Measurements from ENCODE around the gene MAP7D1. TPM values are rescaled to one million over a fixed set of nuclear protein-coding genes. Genes with fewer than 3 reads are reported as not detected.

The MAP7D1 gene
- total and polyA plus RNA-seq, 2 donors (not counting 3 experiments of a cell fraction or from before 2014, with no cell fraction given) = 69.7 to 193 TPM

DNA sequence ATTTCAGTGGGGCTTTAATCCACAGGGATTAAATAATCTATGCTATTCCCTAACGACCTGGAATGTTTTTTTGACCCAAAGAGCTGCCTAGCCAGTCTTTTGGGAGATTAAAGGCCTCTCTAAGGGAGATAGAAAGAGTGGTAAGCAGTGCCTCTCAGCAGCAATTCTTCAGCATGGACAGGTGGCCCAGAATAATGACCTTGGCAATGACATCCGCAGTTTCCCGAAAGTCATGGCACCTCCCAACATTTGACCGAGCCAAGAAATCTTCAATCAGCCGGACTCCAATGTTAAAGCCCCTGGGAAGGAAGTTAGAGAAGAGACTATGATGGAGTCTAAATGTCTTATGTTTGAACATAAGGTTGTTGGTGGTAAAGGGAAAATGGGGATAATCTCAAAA lies 16.4 kb upstream of the MAP7D1 start:
- DNase-seq (ENCODE audit: low read depth, low spot score) = no peak
- dilution Hi-C loops (cut with MboI; ENCODE audit: extremely low pct_ligation_motif_present, low sequenced_read_pairs) (no loop called here), intact Hi-C loops (cut with micrococcal nuclease) (no loop called here)
- Histone ChIP-seq H3K9ac (replicated peaks; ENCODE audit: extremely low read depth, insufficient read depth, low read length) (no peak overlapping the region), H3K4me3 (replicated peaks in 1 of 3; ENCODE audit: insufficient read depth in 1 of 3, low read depth in 1 of 3, low read length in 3 of 3) (no peak overlapping the region), H3K4me1 (ENCODE audit: control insufficient read depth, extremely low read depth, insufficient read depth, low read length) (peaks cover 33% of the 10 kb centered on the region), H3K4me2 (ENCODE audit: insufficient read depth, low read length) (no peak overlapping the region), H3K79me2 (ENCODE audit: control insufficient read depth, insufficient read depth, low read length) (peaks cover 36% of the 10 kb centered on the region), H2AFZ (ENCODE audit: low read depth, low read length) (no peak overlapping the region), H3K36me3 (ENCODE audit: control insufficient read depth in 2 of 2, extremely low read depth in 1 of 2, insufficient read depth in 2 of 2, low read length in 2 of 2) (peaks cover 4 to 11% of the 10 kb centered on the region in 2 experiments), H3K27me3 (ENCODE audit: control insufficient read depth in 2 of 2, insufficient read depth in 2 of 2, low read length in 2 of 2) (no peaks in the 10 kb centered on the region), H4K20me1 (replicated peaks; ENCODE audit: control insufficient read depth, extremely low read depth, insufficient read depth, low read length) (no peaks in the 10 kb centered on the region), H3K27ac (ENCODE audit: insufficient read depth, low read depth, low read length) (no peak overlapping the region), H3K9me1 (replicated peaks; ENCODE audit: control insufficient read depth, extremely low read depth, insufficient read depth, low read length) (no peaks in the 10 kb centered on the region), H3K9me3 (replicated peaks; ENCODE audit: control insufficient read depth, insufficient read depth, low read length) (no peaks in the 10 kb centered on the region)
- no peak for FAIRE-seq
- ChIA-PET CTCF (no interaction called here), POLR2A (no interaction called here)
- TF ChIP-seq MYC (IDR thresholded peaks at IDR 0.05; ENCODE audit: low read depth, low read length) = no peak
- BruUV-seq (replicated peaks) = no TSS peak

DNA sequence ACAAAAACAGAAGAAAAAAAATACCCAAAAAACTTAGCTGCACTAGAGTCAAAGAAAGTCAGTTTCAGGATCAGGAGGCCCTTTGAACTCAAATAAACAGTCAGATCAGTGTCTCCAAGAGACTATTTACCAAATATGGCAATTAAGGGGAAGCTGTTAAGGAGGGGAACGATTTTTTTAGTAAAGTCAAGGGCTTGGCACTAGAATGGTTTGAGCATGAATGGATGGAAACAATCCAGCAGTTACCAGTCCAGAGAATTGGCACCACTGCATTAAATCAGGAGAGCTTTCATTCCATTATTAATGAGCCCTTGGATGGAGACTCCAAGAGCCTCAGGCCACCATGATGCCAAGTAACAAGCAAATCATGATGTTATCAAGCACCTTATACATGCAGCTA lies 13.8 kb upstream of the MAP7D1 start:
- Histone ChIP-seq H3K27ac (ENCODE audit: insufficient read depth, low read depth, low read length) (no peak overlapping the region), H3K9me3 (replicated peaks; ENCODE audit: control insufficient read depth, insufficient read depth, low read length) (no peaks in the 10 kb centered on the region), H4K20me1 (replicated peaks; ENCODE audit: control insufficient read depth, extremely low read depth, insufficient read depth, low read length) (no peaks in the 10 kb centered on the region), H3K9me1 (replicated peaks; ENCODE audit: control insufficient read depth, extremely low read depth, insufficient read depth, low read length) (no peaks in the 10 kb centered on the region), H3K79me2 (ENCODE audit: control insufficient read depth, insufficient read depth, low read length) (peaks cover 51% of the 10 kb centered on the region), H3K9ac (replicated peaks; ENCODE audit: extremely low read depth, insufficient read depth, low read length) (no peak overlapping the region), H3K36me3 (ENCODE audit: control insufficient read depth in 2 of 2, extremely low read depth in 1 of 2, insufficient read depth in 2 of 2, low read length in 2 of 2) (peaks cover 4 to 11% of the 10 kb centered on the region in 2 experiments), H3K4me3 (replicated peaks in 1 of 3; ENCODE audit: insufficient read depth in 1 of 3, low read depth in 1 of 3, low read length in 3 of 3) (no peak overlapping the region), H3K27me3 (ENCODE audit: control insufficient read depth in 2 of 2, insufficient read depth in 2 of 2, low read length in 2 of 2) (no peaks in the 10 kb centered on the region), H3K4me1 (ENCODE audit: control insufficient read depth, extremely low read depth, insufficient read depth, low read length) (peaks cover 7% of the 10 kb centered on the region), H2AFZ (ENCODE audit: low read depth, low read length) (no peak overlapping the region), H3K4me2 (ENCODE audit: insufficient read depth, low read length) (no peak overlapping the region)
- FAIRE-seq (no peak), DNase-seq (ENCODE audit: low read depth, low spot score) (no peak)
- dilution Hi-C loops (cut with MboI; ENCODE audit: extremely low pct_ligation_motif_present, low sequenced_read_pairs) = no loop called here
- TF ChIP-seq POLR2A (IDR thresholded peaks at IDR 0.05; ENCODE audit: low read depth, low read length) (no peak), POLR2AphosphoS5 (IDR thresholded peaks at IDR 0.05; ENCODE audit: insufficient read depth, low read depth, low read length) (no peak), GATA2 (IDR thresholded peaks at IDR 0.05; ENCODE audit: insufficient read depth, insufficient read length, low read depth, low read length) (no peak), JUN (IDR thresholded peaks at IDR 0.05; ENCODE audit: borderline replicate concordance, insufficient read depth, insufficient read length, low read depth) (no peak), FOS (IDR thresholded peaks at IDR 0.05; ENCODE audit: borderline replicate concordance, insufficient read depth, low read length) (no peak), EZH2 (IDR thresholded peaks at IDR 0.05; ENCODE audit: borderline replicate concordance, low read depth, low read length, severe bottlenecking) (no peak)
- TF ChIP-seq, protein P1, sequence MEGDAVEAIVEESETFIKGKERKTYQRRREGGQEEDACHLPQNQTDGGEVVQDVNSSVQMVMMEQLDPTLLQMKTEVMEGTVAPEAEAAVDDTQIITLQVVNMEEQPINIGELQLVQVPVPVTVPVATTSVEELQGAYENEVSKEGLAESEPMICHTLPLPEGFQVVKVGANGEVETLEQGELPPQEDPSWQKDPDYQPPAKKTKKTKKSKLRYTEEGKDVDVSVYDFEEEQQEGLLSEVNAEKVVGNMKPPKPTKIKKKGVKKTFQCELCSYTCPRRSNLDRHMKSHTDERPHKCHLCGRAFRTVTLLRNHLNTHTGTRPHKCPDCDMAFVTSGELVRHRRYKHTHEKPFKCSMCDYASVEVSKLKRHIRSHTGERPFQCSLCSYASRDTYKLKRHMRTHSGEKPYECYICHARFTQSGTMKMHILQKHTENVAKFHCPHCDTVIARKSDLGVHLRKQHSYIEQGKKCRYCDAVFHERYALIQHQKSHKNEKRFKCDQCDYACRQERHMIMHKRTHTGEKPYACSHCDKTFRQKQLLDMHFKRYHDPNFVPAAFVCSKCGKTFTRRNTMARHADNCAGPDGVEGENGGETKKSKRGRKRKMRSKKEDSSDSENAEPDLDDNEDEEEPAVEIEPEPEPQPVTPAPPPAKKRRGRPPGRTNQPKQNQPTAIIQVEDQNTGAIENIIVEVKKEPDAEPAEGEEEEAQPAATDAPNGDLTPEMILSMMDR (IDR thresholded peaks at IDR 0.05; ENCODE audit: extremely low read depth in 1 of 2, insufficient read depth in 1 of 2, low read depth in 1 of 2, low read length in 2 of 2) = no peak
- TF ChIP-seq, protein P2, sequence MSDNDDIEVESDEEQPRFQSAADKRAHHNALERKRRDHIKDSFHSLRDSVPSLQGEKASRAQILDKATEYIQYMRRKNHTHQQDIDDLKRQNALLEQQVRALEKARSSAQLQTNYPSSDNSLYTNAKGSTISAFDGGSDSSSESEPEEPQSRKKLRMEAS (IDR thresholded peaks at IDR 0.05; ENCODE audit: insufficient read depth, insufficient read length) = no peak
- ChIA-PET CTCF (interaction anchor here (1.3 kb wide), 1 partner anchor 143 kb away, joined by 3 read pairs; no protein-coding TSS in a partner anchor), POLR2A (no interaction called here)
- no TSS peak for BruUV-seq (replicated peaks)
- intact Hi-C loops (cut with micrococcal nuclease) = no loop called here
